Stimulated activated CD4-positive, alpha-beta T cell treated with anti-CD3 and anti-CD28 coated beads, Interleukin-1b, Interleukin-23, amount 100 ng/mL, for 4 hours (primary cell): ENCODE measurements around the gene HBZ.
"Not testable (repeated sequence)": the region's sequence is repeated elsewhere in the genome, so short reads cannot be mapped to it uniquely, and the experiment has no call there.

Source experiments
- DNase-seq, 2 donors: peaks; one replicate each; pipeline ENCODE4 v3.0.0-alpha.2; 2020; ENCODE audit warnings: low read depth in 2 of 2

HBZ gene

GRCh38 chr16:152141-153128 lies at the start of gene HBZ:
TSS of gene HBZ (plus strand) at chr16:152644. CDS start at chr16:152910, 266 bp downstream.
- DNase-seq, result no peak

DNA sequence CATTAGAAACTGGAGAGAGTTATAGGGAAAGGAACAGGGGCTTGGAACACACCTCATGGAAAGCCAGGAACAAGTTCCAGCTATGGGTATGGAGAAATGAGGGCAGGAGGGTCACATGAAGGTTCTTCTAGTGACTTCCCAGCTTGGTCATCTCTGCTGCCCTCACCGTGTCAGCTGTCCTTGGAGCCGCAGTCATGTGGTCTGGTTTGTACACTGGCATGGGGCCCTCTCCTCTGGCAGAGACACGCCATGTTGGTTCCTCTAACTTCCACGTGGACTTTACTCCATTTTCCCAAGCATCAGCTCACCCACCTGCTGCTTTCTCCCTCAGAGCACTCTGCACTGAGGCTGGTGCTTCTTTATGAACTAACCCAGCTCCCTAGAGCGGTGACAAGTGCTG lies 48.1 kb upstream of the HBZ start:
- DNase-seq, result no peak

GRCh38 chr16:104928-105327 lies 47.5 kb upstream of the HBZ start:
- DNase-seq, result no peak

DNA sequence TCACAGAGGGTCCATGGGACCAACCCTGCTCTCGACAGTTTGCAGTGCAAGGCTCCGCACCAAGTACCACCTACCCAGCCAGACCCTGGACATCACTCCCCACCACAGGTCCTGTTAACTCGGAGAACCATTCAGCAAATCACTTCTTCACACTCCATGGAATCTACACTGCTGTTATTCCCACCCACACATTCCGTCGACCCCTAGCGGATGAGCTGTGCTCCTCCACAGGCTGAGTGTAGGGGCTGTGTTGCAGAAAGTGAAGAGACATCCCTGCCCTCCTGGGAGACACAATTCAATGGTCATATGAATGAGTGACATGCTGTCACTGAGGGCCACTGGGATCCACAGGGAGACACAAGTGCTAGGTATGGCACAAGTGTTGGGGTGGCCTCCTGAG lies 46.9 kb upstream of the HBZ start:
- no peak for DNase-seq

DNA sequence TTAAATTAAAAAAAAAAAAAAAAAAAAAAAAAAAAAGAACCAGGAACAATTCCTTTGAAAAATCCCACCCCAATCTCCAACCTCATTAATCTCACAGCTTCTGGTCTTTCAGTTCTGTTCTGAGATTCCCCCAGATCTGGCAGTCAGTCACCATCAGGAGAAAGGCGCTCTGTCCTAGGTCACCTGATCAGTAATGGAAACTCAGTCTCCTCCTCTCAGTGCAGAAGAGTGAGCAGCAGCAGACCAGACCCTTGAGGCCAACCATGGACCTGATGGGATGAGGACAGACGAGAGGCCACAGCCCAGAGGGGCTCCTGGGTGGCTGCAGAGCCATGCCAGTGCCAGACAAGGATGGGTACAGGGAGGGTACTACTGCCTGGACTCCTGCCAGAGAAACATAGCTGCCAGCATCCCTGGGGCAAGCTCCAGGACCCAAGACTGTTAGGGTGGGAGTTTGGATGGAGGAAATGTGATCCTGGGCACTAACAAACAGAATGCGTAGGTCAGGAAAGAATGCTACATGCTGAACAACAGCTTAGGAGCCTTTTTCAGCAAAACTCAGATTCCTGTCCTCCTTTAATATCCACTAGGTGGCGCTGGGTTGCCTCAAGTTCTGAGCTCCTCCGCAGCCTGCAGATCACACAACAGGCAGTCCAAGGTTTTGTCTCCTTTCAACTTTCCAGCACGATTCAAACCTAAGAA lies 45.7 kb upstream of the HBZ start:
- peak; percentile 26 to 48 for DNase-seq

- no peak for DNase-seq
These were observed 40.1 kb upstream of the HBZ start for GRCh38 chr16:112153-112840.

DNA sequence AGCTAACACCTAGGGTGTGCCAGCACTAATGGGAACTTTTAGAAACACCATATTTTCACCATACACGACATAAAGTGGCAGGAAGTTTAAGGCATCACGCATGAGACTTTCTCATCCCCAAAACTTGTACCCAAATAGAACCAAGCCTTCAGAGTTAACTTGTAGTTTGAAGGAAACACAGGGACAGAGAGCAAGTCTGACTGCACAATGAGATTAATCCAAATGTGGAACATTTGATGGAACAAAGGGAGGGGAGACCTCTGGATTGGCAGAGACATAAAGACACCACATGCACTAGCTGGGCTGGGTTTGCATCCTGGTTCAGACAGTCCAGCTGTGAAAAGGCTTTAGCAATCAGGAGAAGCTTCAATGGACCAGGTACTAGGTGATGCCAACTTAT lies 38.1 kb upstream of the HBZ start:
- no peak for DNase-seq

- DNase-seq, result no peak
These were observed 36.4 kb upstream of the HBZ start for GRCh38 chr16:116015-116414.

DNA sequence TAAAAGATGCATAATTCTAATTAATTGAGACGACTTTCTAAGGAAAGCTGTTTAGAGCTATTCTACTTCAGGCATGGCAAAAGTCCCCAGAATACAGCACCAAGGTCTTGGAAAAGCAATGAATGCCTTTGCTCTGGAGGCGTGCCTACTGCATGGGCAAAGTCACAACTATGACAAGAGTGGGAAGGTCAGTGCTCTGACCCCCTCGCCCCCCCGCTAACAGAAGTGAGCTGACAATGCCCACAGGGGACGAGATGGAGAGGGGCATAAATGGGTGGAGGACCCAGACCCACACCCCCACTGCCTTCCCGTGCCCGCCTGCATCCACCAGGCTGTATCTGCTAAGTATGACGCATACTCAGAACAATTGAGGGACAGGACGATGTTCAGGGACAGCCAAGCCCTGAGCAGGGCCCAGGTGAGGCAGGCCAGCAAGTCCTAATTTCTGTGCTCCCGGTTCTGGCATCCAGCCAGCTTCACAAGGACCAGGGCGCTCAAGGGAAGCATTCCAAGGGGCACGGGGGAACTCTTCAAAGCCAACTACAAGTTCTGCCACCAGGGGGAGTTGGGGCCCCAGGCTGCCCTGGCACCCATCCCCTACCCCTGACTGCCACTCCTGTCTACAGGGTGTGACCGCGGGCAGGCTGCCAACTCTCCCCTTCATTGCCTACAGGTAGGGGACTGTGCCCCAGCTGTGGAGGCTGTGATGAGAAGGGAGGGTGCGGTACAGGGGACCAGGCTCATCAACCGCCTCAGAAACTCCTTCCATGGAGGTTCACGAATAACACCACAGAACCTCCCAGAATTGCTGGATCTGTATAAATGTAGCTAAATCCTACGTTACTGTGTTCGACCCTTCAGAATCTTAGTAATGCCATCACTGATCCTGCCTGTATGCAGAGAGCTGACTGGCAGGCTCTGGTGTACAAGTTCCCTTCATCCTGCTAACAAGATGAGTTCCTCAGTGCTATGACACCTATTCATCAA lies 34.8 kb upstream of the HBZ start:
- DNase-seq, result peak; percentile 53 to 64

DNA sequence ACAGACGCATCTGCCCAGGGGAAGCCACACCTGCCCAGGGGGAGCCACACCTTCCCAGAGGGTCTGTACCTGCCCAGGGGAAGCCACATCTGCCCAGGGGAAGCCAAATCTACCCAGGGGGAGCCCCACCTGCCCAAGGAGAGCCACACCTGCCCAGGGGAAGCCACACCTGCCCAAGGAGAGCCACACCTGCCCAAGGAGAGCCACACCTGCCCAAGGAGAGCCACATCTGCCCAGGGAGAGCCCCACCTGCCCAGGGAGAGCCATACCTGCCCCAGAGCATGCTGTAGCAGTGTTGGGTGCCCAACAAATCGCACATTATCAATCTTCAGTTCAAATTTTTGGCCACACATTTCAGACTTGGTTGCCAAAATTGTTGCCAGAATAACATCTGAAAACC lies 33.6 kb upstream of the HBZ start:
- no peak for DNase-seq

- no peak for DNase-seq
These were observed 33.1 kb upstream of the HBZ start for GRCh38 chr16:119295-119694.

DNA sequence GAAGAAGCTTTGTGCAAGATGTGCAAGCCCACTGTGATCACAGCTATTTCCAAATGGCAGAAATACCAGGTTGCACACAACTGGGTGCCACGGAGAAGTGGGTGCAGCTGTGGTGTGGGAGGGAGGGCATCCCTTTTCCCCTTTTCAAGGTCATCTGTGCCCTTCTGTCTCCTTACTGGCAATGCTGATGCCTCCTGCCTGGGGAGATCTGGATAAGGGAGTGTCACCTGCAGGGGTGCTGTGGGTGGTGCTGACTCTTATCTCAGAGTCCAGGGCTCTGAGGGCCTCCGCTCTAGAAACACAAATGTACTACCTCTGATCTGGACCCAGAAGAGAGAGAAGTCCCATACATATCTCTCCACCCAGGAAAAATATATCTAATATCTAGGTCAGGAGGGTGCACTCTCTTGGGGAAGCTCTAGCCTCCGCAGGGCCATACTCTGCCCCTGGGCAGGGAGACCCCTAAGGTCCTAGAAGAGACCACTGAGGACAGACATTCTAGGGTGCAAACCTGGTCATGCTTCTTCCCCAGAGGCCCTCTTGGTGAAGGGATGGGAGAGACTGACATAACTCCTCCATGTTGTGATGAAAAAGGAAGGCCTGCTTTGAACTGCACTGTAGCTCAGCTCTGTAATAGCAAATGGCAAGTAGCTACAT lies 32.5 kb upstream of the HBZ start:
- DNase-seq, result no peak

- no peak for DNase-seq
These were observed 31.7 kb upstream of the HBZ start for GRCh38 chr16:120756-121155.

- DNase-seq, result no peak
These were observed 30.1 kb upstream of the HBZ start for GRCh38 chr16:122361-122760.

DNA sequence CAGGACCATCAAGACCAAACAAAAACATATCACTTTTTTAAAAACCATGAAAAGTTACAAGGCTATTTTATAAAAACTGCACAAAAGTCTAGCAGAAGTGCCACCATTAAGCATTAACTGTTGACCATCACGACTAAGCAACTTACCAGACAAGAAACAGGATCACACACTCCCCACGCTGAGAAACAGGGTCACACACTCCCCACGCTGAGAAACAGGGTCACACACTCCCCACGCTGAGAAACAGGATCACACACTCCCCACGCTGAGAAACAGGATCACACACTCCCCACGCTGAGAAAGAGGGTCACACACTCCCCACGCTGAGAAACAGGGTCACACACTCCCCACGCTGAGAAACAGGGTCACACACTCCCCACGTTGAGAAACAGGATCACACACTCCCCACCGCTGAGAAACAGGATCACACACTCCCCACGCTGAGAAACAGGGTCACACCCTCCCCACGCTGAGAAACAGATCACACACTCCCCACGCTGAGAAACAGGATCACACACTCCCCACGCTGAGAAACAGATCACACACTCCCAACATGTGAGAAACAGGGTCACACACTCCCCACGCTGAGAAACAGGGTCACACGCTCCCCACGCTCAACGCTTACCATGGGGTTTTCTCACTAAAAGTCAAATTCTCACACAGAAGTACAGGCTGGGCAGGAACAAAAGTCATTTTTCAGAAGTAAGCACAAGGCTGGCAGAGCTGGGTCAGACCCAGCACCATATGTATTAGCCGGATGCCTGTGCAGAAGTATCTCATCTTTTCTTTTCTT lies 28.7 kb upstream of the HBZ start:
- not testable (repeated sequence) for DNase-seq

- no peak for DNase-seq
These were observed 27.4 kb upstream of the HBZ start for GRCh38 chr16:125011-125410.

DNA sequence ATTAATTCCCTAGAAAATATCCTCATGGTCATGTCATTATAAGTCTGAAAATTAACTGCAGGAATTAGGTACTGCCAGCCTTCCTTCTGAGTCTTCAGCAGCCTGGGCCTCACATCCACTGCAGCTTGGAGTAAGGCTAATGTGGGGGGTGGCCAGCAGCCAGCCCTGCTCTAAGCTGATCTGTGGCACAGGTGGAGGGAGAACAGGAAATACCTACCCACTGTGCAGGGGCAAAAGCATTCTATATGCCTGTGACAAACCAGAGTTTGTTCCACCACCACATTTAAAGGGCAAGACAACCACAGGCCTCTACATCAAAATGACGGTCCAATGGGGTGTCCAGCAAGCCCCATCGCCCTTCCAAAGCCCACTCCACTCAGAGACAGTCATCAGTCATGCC lies 23.4 kb upstream of the HBZ start:
- no peak for DNase-seq

GRCh38 chr16:130533-131173 lies 21.8 kb upstream of the HBZ start:
- no peak for DNase-seq

DNA sequence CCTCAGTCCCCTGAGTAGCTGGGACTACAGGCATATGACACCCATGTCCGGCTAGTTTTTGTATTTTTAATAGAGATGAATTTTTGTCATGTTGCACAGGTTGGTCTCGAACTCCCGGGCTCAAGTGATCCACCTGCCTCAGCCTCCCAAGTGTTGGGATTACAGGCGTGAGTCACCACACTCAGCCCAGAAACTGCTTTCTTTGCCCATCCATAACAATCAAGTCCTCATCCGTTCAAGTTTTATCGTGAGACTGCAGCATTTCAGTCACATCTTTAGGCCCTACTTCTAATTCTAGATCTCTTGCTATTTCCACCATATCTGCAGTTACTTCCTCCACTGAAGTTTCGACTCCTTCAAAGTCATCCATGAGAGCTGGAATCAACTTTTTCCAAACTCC lies 20.3 kb upstream of the HBZ start:
- no peak for DNase-seq
